ENCODE results near the gene FXYD1.

FXYD1 gene

GRCh38 chr19:35118268-35119020 is 20.2 kb upstream of the FXYD1 start:
- TF ChIP-seq, protein P1, sequence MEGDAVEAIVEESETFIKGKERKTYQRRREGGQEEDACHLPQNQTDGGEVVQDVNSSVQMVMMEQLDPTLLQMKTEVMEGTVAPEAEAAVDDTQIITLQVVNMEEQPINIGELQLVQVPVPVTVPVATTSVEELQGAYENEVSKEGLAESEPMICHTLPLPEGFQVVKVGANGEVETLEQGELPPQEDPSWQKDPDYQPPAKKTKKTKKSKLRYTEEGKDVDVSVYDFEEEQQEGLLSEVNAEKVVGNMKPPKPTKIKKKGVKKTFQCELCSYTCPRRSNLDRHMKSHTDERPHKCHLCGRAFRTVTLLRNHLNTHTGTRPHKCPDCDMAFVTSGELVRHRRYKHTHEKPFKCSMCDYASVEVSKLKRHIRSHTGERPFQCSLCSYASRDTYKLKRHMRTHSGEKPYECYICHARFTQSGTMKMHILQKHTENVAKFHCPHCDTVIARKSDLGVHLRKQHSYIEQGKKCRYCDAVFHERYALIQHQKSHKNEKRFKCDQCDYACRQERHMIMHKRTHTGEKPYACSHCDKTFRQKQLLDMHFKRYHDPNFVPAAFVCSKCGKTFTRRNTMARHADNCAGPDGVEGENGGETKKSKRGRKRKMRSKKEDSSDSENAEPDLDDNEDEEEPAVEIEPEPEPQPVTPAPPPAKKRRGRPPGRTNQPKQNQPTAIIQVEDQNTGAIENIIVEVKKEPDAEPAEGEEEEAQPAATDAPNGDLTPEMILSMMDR (conservative IDR thresholded peaks at IDR 0.05; ENCODE audit: low read depth), result no peak
- DNase-seq (ENCODE audit: low spot score), result no peak
- H3K27ac ChIP-seq, result peak overlapping the region; percentile 100
- ChIA-PET POLR2A (ENCODE audit: low non-redundant PET) (no interaction called here), CTCF (no interaction called here)

DNA sequence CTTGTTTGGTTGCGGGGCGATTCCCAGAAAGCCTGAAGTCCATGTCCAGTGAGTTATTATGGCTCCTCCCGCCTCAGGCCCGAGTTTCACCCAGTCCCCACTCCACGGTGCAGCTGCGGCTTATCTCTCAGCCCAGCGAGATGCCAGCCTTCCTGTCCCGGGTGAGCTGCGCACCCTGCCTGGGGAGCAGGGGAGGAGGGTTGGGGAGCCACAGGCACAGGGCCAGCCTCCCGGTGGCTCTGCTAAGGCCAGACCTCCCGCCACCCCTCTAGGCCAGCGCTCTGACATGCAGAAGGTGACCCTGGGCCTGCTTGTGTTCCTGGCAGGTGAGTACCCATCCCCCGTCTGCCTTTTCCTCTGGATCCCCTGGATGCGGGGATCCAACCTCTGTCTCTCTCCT is 19.5 kb upstream of the FXYD1 start:
- CTCF ChIA-PET, result no interaction called here
- no peak for DNase-seq (ENCODE audit: low spot score)
- peak overlapping the region; percentile 100 for H3K27ac ChIP-seq
- TF ChIP-seq, protein P1 (conservative IDR thresholded peaks at IDR 0.05; ENCODE audit: low read depth), result no peak
- POLR2A ChIA-PET (ENCODE audit: low non-redundant PET), result no interaction called here

- H3K27ac ChIP-seq, result peak overlapping the region; percentile 100
- TF ChIP-seq, protein P1 (conservative IDR thresholded peaks at IDR 0.05; ENCODE audit: low read depth), result no peak
- DNase-seq (ENCODE audit: low spot score), result no peak
- ChIA-PET CTCF (interaction anchor here (0.6 kb wide), 1 partner anchor 14 kb away, joined by 3 read pairs; no protein-coding TSS in a partner anchor), POLR2A (ENCODE audit: low non-redundant PET) (interaction anchor here (0.7 to 0.8 kb wide), 3 partner anchors 16 to 930 kb away, joined by 3 read pairs; no protein-coding TSS in a partner anchor)
These were observed 19.0 kb upstream of the FXYD1 start for GRCh38 chr19:35119578-35120155.

DNA sequence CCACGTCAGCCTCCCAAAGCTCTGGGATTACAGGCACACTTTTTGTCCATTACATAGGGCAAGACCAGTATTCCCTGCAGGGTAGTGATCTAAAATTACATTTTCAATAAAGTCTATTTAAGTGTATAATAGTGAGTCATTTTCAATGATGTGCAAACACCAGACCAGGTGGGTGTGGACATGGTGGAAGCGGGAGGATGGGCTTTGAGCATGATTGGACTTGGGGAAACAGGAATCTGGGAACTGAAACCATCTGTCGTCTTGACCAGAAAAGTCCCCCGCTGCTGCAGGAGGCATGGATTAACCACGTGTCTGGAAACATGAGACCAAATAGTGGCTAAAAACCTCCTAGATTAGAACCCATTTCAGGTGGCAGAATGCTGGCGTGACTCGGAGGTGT is 18.1 kb upstream of the FXYD1 start:
- ChIA-PET POLR2A (ENCODE audit: low non-redundant PET) (interaction anchor here (0.7 kb wide), 2 partner anchors 15 to 929 kb away, joined by 3 read pairs; no protein-coding TSS in a partner anchor), CTCF (no interaction called here)
- DNase-seq (ENCODE audit: low spot score), result peak; percentile 93
- TF ChIP-seq, protein P1 (conservative IDR thresholded peaks at IDR 0.05; ENCODE audit: low read depth), result no peak
- peak overlapping the region; percentile 100 for H3K27ac ChIP-seq

DNA sequence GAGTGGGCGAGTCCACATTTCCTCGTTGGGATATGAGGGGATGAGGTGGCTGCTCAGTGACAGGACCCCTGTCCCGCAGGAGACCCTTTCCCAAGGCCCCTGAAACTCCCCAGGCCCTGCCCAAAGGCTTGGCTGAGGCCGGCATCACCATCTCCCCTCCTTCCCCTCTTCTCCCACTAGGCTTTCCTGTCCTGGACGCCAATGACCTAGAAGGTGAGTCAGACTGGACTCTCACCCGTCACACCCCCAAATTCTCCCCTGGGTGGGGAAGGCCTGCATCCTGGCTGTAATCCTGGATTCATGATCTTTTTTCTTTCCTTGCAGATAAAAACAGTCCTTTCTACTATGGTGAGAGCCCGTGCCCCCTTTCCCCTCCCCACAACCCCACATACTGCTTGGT is 17.7 kb upstream of the FXYD1 start:
- CTCF ChIA-PET, result interaction anchor here (0.5 kb wide), 1 partner anchor 331 kb away, joined by 3 read pairs; no protein-coding TSS in a partner anchor
- DNase-seq (ENCODE audit: low spot score), result no peak
- POLR2A ChIA-PET (ENCODE audit: low non-redundant PET), result no interaction called here

More for the DNA sequence above, 17.7 kb upstream of the FXYD1 start:
- TF ChIP-seq, protein P1 (conservative IDR thresholded peaks at IDR 0.05; ENCODE audit: low read depth), result no peak
- peak overlapping the region; percentile 100 for H3K27ac ChIP-seq
